SH-SY5Y (cell line): ENCODE results near the gene PIK3AP1.

ENCODE experiments used
- GATA2 ChIP-seq: IDR thresholded peaks from 2 replicates; pipeline ENCODE4 v1.6.1; 2011; ENCODE audit warnings: mild to moderate bottlenecking, low read depth, low read length
- GATA3 ChIP-seq: IDR thresholded peaks from 2 replicates; pipeline ENCODE4 v1.6.1; 2011; ENCODE audit warnings: low read depth, mild to moderate bottlenecking, low read length, moderate library complexity

DNA sequence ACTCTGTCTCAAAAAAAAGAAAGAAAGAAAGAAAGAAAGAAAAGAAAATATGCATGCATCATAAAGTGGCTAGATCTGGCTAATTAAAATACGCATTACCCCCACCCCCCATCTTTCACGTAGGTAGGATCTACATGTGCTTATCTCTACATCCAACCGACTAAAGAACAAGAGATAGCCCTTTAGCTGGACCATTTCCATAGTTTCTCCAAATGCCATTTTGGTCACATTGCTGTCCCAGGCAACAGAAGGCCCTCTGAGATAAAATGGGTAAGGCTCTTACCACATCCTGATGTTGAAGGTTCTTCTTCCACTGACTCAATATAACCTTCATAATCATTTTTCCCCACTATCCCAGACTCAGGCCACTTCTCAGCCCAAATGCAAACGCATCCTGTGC lies 31.5 kb downstream of the PIK3AP1 start:
- TF ChIP-seq GATA3 (no peak), GATA2 (no peak)
